GM20000 (cell line): ENCODE measurements around the gene PRRX1.

Source experiments
- DNase-seq: peaks from one replicate; pipeline ENCODE4 v3.0.0; 2012; ENCODE audit warnings: low spot score
- TF ChIP-seq, protein P1 (sequence below): IDR thresholded peaks from 2 replicates; pipeline ENCODE4 v1.5.1; 2012; ENCODE audit warnings: mild to moderate bottlenecking, control low read depth; ENCODE audit errors: extremely low read depth, missing control alignments

The PRRX1 gene

DNA sequence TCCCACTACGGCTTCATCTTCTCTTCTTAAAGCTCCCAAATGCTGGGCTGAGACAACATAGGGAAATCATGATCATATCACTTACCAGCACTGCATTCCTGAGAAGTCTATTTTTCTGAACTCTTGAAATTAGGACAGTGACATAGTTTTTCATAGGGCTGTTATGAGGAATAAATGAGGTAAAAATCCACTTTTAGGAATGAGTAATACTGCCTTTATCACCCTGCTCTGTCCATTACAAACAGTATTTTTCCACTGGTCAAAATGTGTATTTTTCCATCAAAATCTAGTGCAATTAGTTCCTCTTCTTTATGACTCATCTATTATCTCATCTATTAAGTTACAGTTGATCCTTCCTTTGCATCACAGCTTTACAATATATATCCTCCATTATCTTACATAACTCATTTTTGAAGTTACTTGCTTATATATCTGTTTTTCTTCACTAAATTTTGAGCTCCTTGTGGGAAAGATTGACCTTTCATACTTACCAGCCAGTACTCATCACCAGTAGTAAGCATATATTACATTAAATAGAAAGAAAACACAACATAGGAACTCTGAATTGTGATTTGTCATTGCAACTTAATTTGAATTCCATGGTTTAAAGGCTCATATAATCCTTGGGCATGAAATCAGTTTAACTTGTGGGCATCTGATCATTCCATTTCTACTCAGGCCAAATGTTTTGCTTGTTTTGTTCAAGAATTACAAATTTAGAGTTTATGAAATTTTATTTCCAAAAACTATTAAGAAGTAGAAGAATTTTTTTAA lies 37.1 kb downstream of the PRRX1 start:
- no peak for DNase-seq
- TF ChIP-seq, protein P1, sequence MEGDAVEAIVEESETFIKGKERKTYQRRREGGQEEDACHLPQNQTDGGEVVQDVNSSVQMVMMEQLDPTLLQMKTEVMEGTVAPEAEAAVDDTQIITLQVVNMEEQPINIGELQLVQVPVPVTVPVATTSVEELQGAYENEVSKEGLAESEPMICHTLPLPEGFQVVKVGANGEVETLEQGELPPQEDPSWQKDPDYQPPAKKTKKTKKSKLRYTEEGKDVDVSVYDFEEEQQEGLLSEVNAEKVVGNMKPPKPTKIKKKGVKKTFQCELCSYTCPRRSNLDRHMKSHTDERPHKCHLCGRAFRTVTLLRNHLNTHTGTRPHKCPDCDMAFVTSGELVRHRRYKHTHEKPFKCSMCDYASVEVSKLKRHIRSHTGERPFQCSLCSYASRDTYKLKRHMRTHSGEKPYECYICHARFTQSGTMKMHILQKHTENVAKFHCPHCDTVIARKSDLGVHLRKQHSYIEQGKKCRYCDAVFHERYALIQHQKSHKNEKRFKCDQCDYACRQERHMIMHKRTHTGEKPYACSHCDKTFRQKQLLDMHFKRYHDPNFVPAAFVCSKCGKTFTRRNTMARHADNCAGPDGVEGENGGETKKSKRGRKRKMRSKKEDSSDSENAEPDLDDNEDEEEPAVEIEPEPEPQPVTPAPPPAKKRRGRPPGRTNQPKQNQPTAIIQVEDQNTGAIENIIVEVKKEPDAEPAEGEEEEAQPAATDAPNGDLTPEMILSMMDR, result no peak

DNA sequence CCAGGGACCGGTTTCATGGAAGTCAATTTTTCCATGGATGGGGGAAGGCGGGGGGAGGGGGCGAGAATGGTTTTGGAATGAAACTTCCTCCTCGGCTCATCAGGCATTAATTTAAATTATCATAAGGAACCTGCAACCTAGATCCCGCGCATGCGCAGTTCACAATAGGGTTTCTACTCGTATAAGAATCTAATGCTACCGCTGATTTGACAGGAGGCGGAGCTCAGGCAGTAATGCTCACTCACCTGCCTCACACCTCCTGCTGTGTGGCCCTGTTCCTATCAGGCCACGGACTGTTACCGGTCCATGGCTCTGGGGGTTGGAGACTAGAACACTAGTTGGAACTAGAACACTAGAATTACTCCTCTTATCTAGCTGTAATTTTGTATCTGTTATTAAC lies 38.0 kb downstream of the PRRX1 start:
- TF ChIP-seq, protein P1, result no peak
- DNase-seq, result no peak

DNA sequence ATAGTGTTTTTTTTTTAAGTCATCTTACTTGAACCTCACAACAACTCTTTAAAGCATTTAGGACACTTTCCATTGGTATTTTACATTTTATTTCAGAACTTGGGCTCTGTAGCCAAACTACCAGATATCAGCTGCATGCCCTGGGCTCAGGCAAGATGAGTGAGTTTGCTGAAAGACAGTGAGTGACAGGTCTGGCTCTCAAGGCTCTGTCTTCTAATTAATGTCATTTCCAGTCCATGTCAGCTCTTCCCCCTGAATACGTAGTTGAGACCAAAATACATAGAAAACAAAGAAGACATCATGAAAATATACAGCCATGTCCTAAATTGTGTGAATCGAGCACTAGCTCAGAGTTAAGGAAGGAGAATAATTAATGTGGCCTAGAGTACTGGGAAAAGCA lies 39.7 kb downstream of the PRRX1 start:
- TF ChIP-seq, protein P1, result no peak
- DNase-seq, result no peak

DNA sequence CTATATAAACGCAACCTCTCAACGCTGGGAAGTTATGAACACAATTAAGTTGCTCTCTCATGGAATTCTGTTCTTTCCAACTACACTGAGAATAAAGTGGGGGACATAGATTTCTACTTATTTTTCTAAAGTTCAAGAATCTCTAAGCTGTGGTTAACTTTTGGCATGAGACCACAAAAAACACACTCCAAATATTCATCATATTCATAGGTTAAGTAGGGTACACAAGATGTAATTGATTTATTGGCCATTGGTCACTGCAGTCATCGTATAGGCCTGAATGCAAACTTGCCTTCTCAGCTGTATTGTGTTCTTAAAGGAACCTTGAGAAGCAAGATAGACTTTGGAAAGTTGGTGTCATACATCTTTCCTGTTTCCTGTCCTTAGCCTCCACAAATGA lies 40.3 kb downstream of the PRRX1 start:
- DNase-seq, result no peak
- TF ChIP-seq, protein P1, result no peak

DNA sequence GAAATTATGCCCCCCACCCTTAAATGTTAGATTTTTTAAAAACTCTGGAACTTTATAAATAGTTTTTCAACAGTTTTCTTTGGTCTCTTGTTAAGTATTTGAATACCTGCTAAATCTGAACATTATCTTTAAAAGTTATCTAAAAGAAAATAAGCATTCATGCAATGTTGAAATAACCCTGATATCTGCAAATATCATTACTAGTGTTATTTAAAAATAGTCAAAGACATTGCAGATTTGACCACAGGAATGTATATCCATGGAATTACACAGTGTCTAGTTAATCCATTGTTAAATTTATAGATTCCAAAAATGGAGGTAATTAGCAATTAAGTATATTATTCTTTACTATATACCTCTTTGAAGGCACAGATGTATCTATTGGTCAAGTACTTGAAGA lies 42.0 kb downstream of the PRRX1 start:
- TF ChIP-seq, protein P1, result no peak
- no peak for DNase-seq

DNA sequence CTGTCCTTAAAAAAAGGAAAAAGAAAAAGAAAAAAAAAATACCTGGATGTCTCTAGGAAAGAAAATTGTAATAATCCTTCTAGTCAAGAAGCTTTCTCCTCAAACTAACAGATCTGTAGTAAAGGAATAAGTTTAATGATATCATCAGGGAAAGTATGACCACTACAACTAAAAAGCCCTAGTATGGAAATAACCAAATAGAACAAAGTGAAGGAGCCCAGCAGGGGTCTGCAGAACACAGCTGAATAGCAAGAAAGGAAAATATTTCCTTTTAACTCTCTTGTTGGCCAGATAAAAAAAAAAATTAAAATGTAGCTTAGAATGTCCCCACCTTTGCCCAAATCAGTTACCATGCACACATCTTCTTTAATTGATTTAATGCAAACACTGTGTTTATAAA lies 43.2 kb downstream of the PRRX1 start:
- no peak for DNase-seq
- TF ChIP-seq, protein P1, result no peak

DNA sequence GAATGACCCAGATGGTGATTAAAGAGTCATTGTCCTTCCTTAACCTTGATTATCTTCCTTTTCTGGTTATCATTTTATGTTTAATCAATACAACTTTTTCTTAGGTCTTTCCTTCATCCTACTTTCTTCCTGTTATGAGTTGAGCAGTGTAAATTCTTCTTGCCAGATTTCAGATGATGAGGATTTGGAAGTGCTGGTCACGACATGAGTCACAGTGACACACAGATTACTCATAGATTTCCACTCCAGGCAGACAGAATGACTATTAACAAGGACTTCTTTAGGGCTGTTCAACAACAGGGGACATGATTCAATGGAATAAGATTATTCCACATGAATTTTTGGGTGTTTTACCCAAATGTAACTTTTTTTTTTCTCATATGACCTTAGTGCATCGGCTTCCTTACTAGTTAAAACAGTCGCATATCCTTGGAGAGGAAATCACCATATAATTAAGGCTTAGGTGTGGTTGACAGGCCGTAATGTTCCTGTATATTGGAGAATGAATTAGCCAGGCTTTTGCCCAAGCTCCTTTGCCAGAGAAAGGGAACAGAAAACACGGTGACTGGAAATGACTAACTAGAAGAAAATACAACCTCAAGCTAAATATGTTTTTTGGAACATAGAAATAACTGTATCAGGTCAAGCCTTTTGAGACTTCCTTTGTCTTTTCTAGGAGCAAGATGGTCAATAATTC lies 44.2 kb downstream of the PRRX1 start:
- TF ChIP-seq, protein P1, result no peak
- DNase-seq, result no peak
